SK-N-SH treated with all-trans-retinoic acid at 6 μM for 48 hours (cell line): ENCODE results near the gene FOSL2.

Experiments used
- ATAC-seq: fragments of 200-7000 bp; cut with Tn5 transposase; 3 replicates; pipeline ENCODE4 v1.9.1; 2020; ENCODE audit warnings: mild to moderate bottlenecking, moderate library complexity
- BACH2 ChIP-seq: fragments of 250-450 bp; sonication (Bioruptor Pico); IDR thresholded peaks from 2 replicates; pipeline ENCODE4 v1.9.0; 2021; ENCODE audit warnings: mild to moderate bottlenecking, borderline replicate concordance
- CSDC2 ChIP-seq: fragments of 250-450 bp; sonication (Bioruptor Pico); IDR thresholded peaks from 2 replicates; pipeline ENCODE4 v1.5.0; 2020; ENCODE audit warnings: mild to moderate bottlenecking, moderate library complexity
- ESRRG ChIP-seq: fragments of 250-450 bp; sonication (Bioruptor Pico); IDR thresholded peaks from 2 replicates; pipeline ENCODE4 v1.6.1; 2021; ENCODE audit warnings: mild to moderate bottlenecking
- GLIS3 ChIP-seq: fragments of 250-450 bp; sonication (Bioruptor Pico); IDR thresholded peaks from 2 replicates; pipeline ENCODE4 v1.5.0; 2020; ENCODE audit warnings: mild to moderate bottlenecking, moderate library complexity
- ISL1 ChIP-seq: fragments of 250-450 bp; sonication (Bioruptor Pico); IDR thresholded peaks from 2 replicates; pipeline ENCODE4 v2.1.2; 2022; ENCODE audit warnings: mild to moderate bottlenecking, moderate library complexity
- OSR1 ChIP-seq: fragments of 250-450 bp; sonication (Bioruptor Pico); IDR thresholded peaks from 2 replicates; pipeline ENCODE4 v1.8.0; 2022; ENCODE audit warnings: moderate library complexity, mild to moderate bottlenecking, inconsistent platforms
- POU6F1 ChIP-seq: fragments of 250-450 bp; sonication (Bioruptor Pico); IDR thresholded peaks from 2 replicates; pipeline ENCODE4 v1.8.0; 2021; ENCODE audit warnings: low read depth, mild to moderate bottlenecking, moderate library complexity, borderline replicate concordance
- PPARA ChIP-seq: fragments of 250-450 bp; sonication (Bioruptor Pico); IDR thresholded peaks from 2 replicates; pipeline ENCODE4 v1.5.0; 2020; ENCODE audit warnings: mild to moderate bottlenecking, borderline replicate concordance
- RARB ChIP-seq: fragments of 250-450 bp; sonication (Bioruptor Pico); IDR thresholded peaks from 2 replicates; pipeline ENCODE4 v1.8.0; 2021; ENCODE audit warnings: mild to moderate bottlenecking, moderate library complexity
- SNAI2 ChIP-seq: fragments of 250-450 bp; sonication (Bioruptor Pico); IDR thresholded peaks from 2 replicates; pipeline ENCODE4 v1.5.0; 2020; ENCODE audit warnings: mild to moderate bottlenecking, moderate library complexity
- TCF4 ChIP-seq: fragments of 250-450 bp; sonication (Bioruptor Pico); IDR thresholded peaks from 2 replicates; pipeline ENCODE4 v1.8.0; 2021; ENCODE audit warnings: mild to moderate bottlenecking, moderate library complexity, borderline replicate concordance
- TOX ChIP-seq: fragments of 250-450 bp; sonication (Bioruptor Pico); IDR thresholded peaks from 2 replicates; pipeline ENCODE4 v1.8.0; 2021; ENCODE audit warnings: mild to moderate bottlenecking, moderate library complexity, borderline replicate concordance
- TSHZ2 ChIP-seq: fragments of 250-450 bp; sonication (Bioruptor Pico); IDR thresholded peaks from 2 replicates; pipeline ENCODE4 v1.5.0; 2020; ENCODE audit warnings: mild to moderate bottlenecking, moderate library complexity
- ZC3H10 ChIP-seq: fragments of 250-450 bp; sonication (Bioruptor Pico); IDR thresholded peaks from 2 replicates; pipeline ENCODE4 v1.5.1; 2021; ENCODE audit warnings: mild to moderate bottlenecking, moderate library complexity
- ZFP30 ChIP-seq: fragments of 450-650 bp; formaldehyde crosslinking; IDR thresholded peaks from 2 replicates; pipeline ENCODE4 v1.5.0; 2022; ENCODE audit warnings: mild to moderate bottlenecking, moderate library complexity
- ZNF565 ChIP-seq: fragments of 450-650 bp; formaldehyde crosslinking; conservative IDR thresholded peaks from 2 replicates; pipeline ENCODE4 v1.5.0; 2020; ENCODE audit warnings: low read depth, mild to moderate bottlenecking, moderate library complexity
- ZNF70 ChIP-seq: fragments of 450-650 bp; formaldehyde crosslinking; IDR thresholded peaks from 2 replicates; pipeline ENCODE4 v1.5.0; 2020; ENCODE audit warnings: mild to moderate bottlenecking, moderate library complexity
- ZNF8 ChIP-seq: fragments of 450-650 bp; formaldehyde crosslinking; IDR thresholded peaks from 2 replicates; pipeline ENCODE4 v1.5.0; 2020; ENCODE audit warnings: mild to moderate bottlenecking, moderate library complexity
- TF ChIP-seq, protein P1 (sequence below): fragments of 250-450 bp; sonication (Bioruptor Pico); IDR thresholded peaks from 2 replicates; pipeline ENCODE4 v1.8.0; 2020; ENCODE audit warnings: mild to moderate bottlenecking, moderate library complexity, borderline replicate concordance
- TF ChIP-seq, protein P2 (sequence below): fragments of 250-450 bp; sonication (Bioruptor Pico); IDR thresholded peaks from 2 replicates; pipeline ENCODE4 v1.5.1; 2021; ENCODE audit warnings: mild to moderate bottlenecking, moderate library complexity
- TF ChIP-seq, protein P3 (sequence below): fragments of 250-450 bp; sonication (Bioruptor Pico); IDR thresholded peaks from 2 replicates; pipeline ENCODE4 v1.5.1; 2020; ENCODE audit warnings: low read depth, mild to moderate bottlenecking, moderate library complexity

FOSL2 gene

GRCh38 chr2:28428486-28428885, 35.8 kb downstream of the FOSL2 start (continued):
- TF ChIP-seq, protein P1, sequence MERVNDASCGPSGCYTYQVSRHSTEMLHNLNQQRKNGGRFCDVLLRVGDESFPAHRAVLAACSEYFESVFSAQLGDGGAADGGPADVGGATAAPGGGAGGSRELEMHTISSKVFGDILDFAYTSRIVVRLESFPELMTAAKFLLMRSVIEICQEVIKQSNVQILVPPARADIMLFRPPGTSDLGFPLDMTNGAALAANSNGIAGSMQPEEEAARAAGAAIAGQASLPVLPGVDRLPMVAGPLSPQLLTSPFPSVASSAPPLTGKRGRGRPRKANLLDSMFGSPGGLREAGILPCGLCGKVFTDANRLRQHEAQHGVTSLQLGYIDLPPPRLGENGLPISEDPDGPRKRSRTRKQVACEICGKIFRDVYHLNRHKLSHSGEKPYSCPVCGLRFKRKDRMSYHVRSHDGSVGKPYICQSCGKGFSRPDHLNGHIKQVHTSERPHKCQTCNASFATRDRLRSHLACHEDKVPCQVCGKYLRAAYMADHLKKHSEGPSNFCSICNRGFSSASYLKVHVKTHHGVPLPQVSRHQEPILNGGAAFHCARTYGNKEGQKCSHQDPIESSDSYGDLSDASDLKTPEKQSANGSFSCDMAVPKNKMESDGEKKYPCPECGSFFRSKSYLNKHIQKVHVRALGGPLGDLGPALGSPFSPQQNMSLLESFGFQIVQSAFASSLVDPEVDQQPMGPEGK: no peak

DNA sequence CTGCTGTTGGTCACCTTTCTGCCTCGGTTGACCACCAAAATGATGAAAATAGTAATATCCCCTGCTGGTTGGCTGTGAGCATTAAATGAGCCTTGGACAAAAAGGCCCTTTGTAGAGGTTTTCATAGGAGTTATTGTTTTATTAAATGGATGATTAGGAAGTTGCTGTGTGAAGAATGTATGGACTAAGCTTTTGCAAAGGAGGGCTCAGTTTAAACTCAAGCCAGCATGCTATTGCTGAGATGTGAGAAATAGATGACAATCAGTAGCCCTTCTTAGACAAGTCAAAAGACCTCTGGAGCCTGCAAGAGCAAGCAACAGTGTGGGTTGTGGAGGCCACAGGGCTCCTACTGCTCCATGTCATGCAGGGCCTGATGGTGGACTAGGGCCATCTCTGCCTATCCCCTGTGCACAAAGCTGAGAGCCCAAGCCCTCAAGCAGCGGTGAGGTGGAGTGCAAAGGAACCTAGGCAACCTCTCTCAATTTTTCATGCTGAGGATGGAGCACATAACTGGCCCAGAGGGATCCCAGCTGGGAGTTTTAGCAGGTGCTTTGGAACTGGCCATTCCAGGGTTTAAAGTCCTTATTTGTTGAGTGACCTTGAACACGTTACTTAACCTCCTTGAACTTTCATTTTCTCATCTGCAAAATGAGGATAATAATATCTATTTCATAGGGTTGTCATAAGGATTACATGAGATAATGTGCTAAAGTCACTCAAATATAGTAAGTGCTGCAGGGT, 37.1 kb downstream of the FOSL2 start:
- TF ChIP-seq ISL1 (CRISPR knock-in tag): no peak
- TF ChIP-seq, protein P2, sequence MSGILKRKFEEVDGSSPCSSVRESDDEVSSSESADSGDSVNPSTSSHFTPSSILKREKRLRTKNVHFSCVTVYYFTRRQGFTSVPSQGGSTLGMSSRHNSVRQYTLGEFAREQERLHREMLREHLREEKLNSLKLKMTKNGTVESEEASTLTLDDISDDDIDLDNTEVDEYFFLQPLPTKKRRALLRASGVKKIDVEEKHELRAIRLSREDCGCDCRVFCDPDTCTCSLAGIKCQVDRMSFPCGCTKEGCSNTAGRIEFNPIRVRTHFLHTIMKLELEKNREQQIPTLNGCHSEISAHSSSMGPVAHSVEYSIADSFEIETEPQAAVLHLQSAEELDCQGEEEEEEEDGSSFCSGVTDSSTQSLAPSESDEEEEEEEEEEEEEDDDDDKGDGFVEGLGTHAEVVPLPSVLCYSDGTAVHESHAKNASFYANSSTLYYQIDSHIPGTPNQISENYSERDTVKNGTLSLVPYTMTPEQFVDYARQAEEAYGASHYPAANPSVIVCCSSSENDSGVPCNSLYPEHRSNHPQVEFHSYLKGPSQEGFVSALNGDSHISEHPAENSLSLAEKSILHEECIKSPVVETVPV (CRISPR knock-in tag): no peak
- ATAC-seq: no peak

DNA sequence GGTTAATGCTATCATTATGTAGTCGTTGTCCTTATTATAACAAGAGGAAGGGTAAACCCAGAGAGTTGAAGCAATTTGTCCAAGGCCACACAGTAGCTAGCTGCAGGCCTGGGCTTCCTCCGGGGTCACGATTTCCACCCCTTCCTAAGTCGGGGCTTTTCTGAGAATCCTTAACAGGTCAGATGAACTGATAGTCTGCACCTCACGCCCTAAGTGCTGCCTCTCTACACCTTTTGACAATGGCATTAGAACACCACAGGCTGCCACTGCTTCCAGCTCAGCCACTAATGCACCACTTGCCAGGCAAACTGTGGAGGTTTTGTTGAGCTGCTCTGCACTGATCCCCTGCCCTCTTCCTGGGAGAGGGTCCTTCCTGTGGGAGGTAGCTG, 37.7 kb downstream of the FOSL2 start:
- TF ChIP-seq GLIS3 (no peak), OSR1 (CRISPR knock-in tag) (no peak), TSHZ2 (no peak), ZNF565 (CRISPR knock-in tag) (no peak), ZNF8 (no peak), RARB (CRISPR knock-in tag) (no peak), TCF4 (CRISPR knock-in tag) (no peak), ZNF70 (CRISPR knock-in tag) (no peak), BACH2 (no peak), CSDC2 (no peak), TOX (CRISPR knock-in tag) (no peak), ESRRG (CRISPR knock-in tag) (no peak), POU6F1 (CRISPR knock-in tag) (no peak), ZC3H10 (CRISPR knock-in tag) (no peak), ISL1 (CRISPR knock-in tag) (no peak), ZFP30 (CRISPR knock-in tag) (no peak), SNAI2 (CRISPR knock-in tag) (no peak), PPARA (CRISPR knock-in tag) (no peak)
- TF ChIP-seq, protein P1: no peak
- TF ChIP-seq, protein P3, sequence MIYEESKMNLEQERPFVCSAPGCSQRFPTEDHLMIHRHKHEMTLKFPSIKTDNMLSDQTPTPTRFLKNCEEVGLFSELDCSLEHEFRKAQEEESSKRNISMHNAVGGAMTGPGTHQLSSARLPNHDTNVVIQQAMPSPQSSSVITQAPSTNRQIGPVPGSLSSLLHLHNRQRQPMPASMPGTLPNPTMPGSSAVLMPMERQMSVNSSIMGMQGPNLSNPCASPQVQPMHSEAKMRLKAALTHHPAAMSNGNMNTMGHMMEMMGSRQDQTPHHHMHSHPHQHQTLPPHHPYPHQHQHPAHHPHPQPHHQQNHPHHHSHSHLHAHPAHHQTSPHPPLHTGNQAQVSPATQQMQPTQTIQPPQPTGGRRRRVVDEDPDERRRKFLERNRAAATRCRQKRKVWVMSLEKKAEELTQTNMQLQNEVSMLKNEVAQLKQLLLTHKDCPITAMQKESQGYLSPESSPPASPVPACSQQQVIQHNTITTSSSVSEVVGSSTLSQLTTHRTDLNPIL (CRISPR knock-in tag): no peak
- no peak for ATAC-seq
